Loucy (cell line): Measurements from ENCODE around the gene FAM187B.
"Not testable (repeated sequence)": the region's sequence is repeated elsewhere in the genome, so short reads cannot be mapped to it uniquely, and the experiment has no call there.

Experiments
- H2AFZ ChIP-seq: fragments of 200-600 bp; sonication (generic); 2 replicates; pipeline ENCODE4 v1.6.0; 2016; ENCODE audit warnings: antibody characterized with exemption, mild to moderate bottlenecking, low read length, moderate library complexity
- H3F3A ChIP-seq: fragments of 200-600 bp; 2 replicates; pipeline ENCODE4 v1.6.0; 2016; ENCODE audit warnings: antibody characterized with exemption, low read depth, mild to moderate bottlenecking
- H3K27me3 ChIP-seq: fragments of 200-600 bp; sonication (generic); 2 replicates; pipeline ENCODE4 v1.6.1; 2014; ENCODE audit warnings: low read length, mild to moderate bottlenecking; ENCODE audit not compliant: insufficient read depth, poor library complexity, severe bottlenecking
- H3K36me3 ChIP-seq: fragments of 200-600 bp; sonication (generic); 2 replicates; pipeline ENCODE4 v1.6.1; 2016; ENCODE audit warnings: low read length; ENCODE audit not compliant: insufficient read depth
- H3K4me1 ChIP-seq: fragments of 200-600 bp; sonication (generic); 2 replicates; pipeline ENCODE4 v1.5.1; 2014; ENCODE audit warnings: low read length, mild to moderate bottlenecking; ENCODE audit not compliant: insufficient read depth, poor library complexity, severe bottlenecking
- H3K4me2 ChIP-seq: fragments of 200-600 bp; sonication (generic); 2 replicates; pipeline ENCODE4 v1.6.0; 2014; ENCODE audit warnings: antibody characterized with exemption, low read length, low read depth, mild to moderate bottlenecking; ENCODE audit not compliant: poor library complexity, severe bottlenecking
- H3K4me3 ChIP-seq: fragments of 200-600 bp; sonication (generic); 2 replicates; pipeline ENCODE4 v1.5.1; 2014; ENCODE audit warnings: low read length, mild to moderate bottlenecking, mixed read lengths; ENCODE audit not compliant: poor library complexity, severe bottlenecking
- H3K79me2 ChIP-seq: fragments of 200-600 bp; sonication (generic); 2 replicates; pipeline ENCODE4 v1.6.1; 2014; ENCODE audit warnings: low read length; ENCODE audit not compliant: insufficient read depth
- H3K9ac ChIP-seq: fragments of 200-600 bp; sonication (generic); 2 replicates; pipeline ENCODE4 v1.6.0; 2014; ENCODE audit warnings: mild to moderate bottlenecking, low read depth, low read length, moderate library complexity; ENCODE audit not compliant: poor library complexity, severe bottlenecking
- H3K9me2 ChIP-seq: fragments of 200-600 bp; sonication (generic); replicated peaks from 2 replicates; pipeline ENCODE4 v1.6.1; 2016; ENCODE audit warnings: low read depth, low read length, mixed read lengths
- H3K9me3 ChIP-seq: fragments of 200-600 bp; sonication (generic); 2 replicates; pipeline ENCODE4 v1.6.1; 2014; ENCODE audit warnings: mild to moderate bottlenecking, antibody characterized with exemption, low read length, low read depth; ENCODE audit not compliant: insufficient read depth
- H4K20me1 ChIP-seq: fragments of 200-600 bp; sonication (generic); 2 replicates; pipeline ENCODE4 v1.6.0; 2014; ENCODE audit warnings: antibody characterized with exemption, low read length, mild to moderate bottlenecking; ENCODE audit not compliant: insufficient read depth, poor library complexity, severe bottlenecking
- CTCF ChIP-seq: fragments of 200-600 bp; sonication (generic); conservative IDR thresholded peaks from 2 replicates; pipeline ENCODE4 v1.5.1; 2014; ENCODE audit warnings: mild to moderate bottlenecking, antibody characterized with exemption, low read length
- EZH2phosphoT487 ChIP-seq: fragments of 200-600 bp; IDR thresholded peaks from 2 replicates; pipeline ENCODE4 v1.6.1; 2018; ENCODE audit warnings: antibody characterized with exemption, mild to moderate bottlenecking, moderate library complexity, borderline replicate concordance

Gene FAM187B

DNA sequence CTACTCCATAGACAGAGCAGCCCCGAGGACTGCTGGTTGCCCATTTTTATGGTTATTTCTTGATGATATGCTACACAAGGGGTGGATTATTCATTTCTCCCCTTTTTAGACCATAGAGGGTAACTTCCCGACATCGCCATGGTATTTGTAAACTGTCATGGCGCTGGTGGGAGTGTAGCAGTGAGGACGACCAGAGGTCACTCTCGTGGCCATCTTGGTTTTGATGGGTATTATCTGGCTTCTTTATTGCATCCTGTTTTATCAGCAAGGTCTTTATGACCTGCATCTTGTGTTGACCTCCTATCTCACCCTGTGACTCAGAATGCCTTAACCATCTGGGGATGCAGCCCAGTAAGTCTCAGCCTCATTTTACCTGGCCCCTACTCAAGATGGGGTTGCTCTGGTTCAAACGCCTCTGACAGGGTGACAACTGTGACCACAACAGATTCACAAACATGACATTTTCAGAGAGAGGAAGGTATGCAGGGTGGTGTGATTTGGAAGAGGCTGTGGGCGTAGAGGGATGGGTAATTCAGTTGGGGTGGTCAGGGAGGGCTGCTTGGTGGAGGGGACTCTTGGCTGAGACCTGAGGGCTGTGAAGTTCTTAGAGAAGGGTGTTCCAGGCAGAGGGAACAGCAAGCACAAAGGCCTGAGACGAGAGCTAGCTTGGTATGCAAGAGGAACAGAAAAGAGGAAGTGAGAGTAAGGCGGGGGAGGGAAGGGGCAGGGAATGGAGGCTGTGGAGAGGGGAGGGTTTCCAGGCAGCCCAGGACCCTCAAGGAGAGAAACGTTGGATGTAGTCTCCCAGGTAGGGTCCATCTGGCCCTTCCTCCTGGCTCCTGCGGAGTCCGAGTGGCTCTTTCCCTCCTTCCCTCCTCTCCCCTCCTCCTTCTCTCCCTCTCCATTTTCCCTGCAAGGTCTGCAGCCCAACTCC is 23.5 kb downstream of the FAM187B start:
- Histone ChIP-seq H3K4me3 (no peak overlapping the region), H3K9ac (no peak overlapping the region), H3K27me3 (no peaks in the 10 kb centered on the region), H3K9me3 (no peaks in the 10 kb centered on the region), H3F3A (peaks cover 7% of the 10 kb centered on the region; the same call in 1 of the 2 replicates), H2AFZ (no peak overlapping the region), H3K9me2 (no peaks in the 10 kb centered on the region), H4K20me1 (no peaks in the 10 kb centered on the region), H3K4me1 (peaks cover 23% of the 10 kb centered on the region), H3K36me3 (no peaks in the 10 kb centered on the region), H3K79me2 (no peaks in the 10 kb centered on the region), H3K4me2 (no peak overlapping the region)
- TF ChIP-seq EZH2phosphoT487, result no peak
- TF ChIP-seq CTCF, result no peak

- Histone ChIP-seq H3K36me3 (no peaks in the 10 kb centered on the region), H3K4me2 (no peak overlapping the region), H3K27me3 (no peaks in the 10 kb centered on the region), H3K4me3 (no peak overlapping the region), H3F3A (peaks cover 7% of the 10 kb centered on the region; the same call in 1 of the 2 replicates), H3K9me3 (no peaks in the 10 kb centered on the region), H3K79me2 (no peaks in the 10 kb centered on the region), H3K9ac (no peak overlapping the region), H3K4me1 (peaks cover 23% of the 10 kb centered on the region), H2AFZ (no peak overlapping the region), H3K9me2 (no peaks in the 10 kb centered on the region), H4K20me1 (no peaks in the 10 kb centered on the region)
- TF ChIP-seq CTCF (no peak), EZH2phosphoT487 (no peak)
Observed at GRCh38 chr19:35202722-35203688, 25.5 kb downstream of the FAM187B start.

GRCh38 chr19:35199481-35199880 is 29.1 kb downstream of the FAM187B start:
- Histone ChIP-seq H2AFZ (no peak overlapping the region), H3K4me3 (no peak overlapping the region), H3K4me2 (no peak overlapping the region), H4K20me1 (no peaks in the 10 kb centered on the region), H3K4me1 (no peaks in the 10 kb centered on the region), H3F3A (0 out of 2 replicates have a peak, but pooled peaks cover 3% of the 10 kb centered on the region), H3K9me3 (no peaks in the 10 kb centered on the region), H3K9me2 (no peaks in the 10 kb centered on the region), H3K79me2 (no peaks in the 10 kb centered on the region), H3K9ac (no peak overlapping the region), H3K36me3 (no peaks in the 10 kb centered on the region), H3K27me3 (no peaks in the 10 kb centered on the region)
- TF ChIP-seq CTCF, result no peak
- no peak for TF ChIP-seq EZH2phosphoT487

- not testable (repeated sequence) for H3F3A ChIP-seq, H3K4me2 ChIP-seq, H3K9me2 ChIP-seq, H2AFZ ChIP-seq, H3K27me3 ChIP-seq, H4K20me1 ChIP-seq, H3K4me1 ChIP-seq, H3K9me3 ChIP-seq, H3K4me3 ChIP-seq, H3K36me3 ChIP-seq, H3K79me2 ChIP-seq, H3K9ac ChIP-seq
Observed at GRCh38 chr19:35196861-35197260, 31.7 kb downstream of the FAM187B start.
